Adrenal gland (tissue), 12 donors: ENCODE measurements around the gene MCRIP1. TPM values are rescaled to one million over a fixed set of nuclear protein-coding genes. Genes with fewer than 3 reads are reported as not detected.

Source experiments
- DNase-seq, 7 donors: peaks; one replicate each; pipeline ENCODE4 v3.0.0-alpha.2; 2019 to 2020
- H3K27ac ChIP-seq, 5 donors: fragments of 200-600 bp; sonication (generic) in 4 of 5; 1 replicate in 3 of 5; 2 replicates in 2 of 5; pipeline versions ENCODE4 v1.5.1 to v1.8.0; 2016 to 2020; ENCODE audit warnings: mild to moderate bottlenecking in 1 of 5
- H3K27me3 ChIP-seq: fragments of 200-600 bp; 2 replicates; pipeline ENCODE4 v1.8.0; 2021
- H3K36me3 ChIP-seq, 2 donors: fragments of 200-600 bp; replicated peaks in 1 of 2; 1 replicate in 1 of 2; 2 replicates in 1 of 2; pipeline versions ENCODE4 v1.5.1 to v1.8.0; 2018 to 2022
- H3K4me1 ChIP-seq, 2 donors: fragments of 200-600 bp; replicated peaks in 1 of 2; 1 replicate in 1 of 2; 2 replicates in 1 of 2; pipeline versions ENCODE4 v1.5.1 to v1.8.0; 2018 to 2021
- H3K4me3 ChIP-seq, 4 donors: fragments of 200-600 bp; sonication (generic) in 3 of 4; one replicate each; pipeline ENCODE4 v1.5.1; 2016 to 2018
- H3K9me3 ChIP-seq, 3 donors: fragments of 200-600 bp; sonication (generic) in 1 of 3; replicated peaks in 1 of 3; 1 replicate in 2 of 3; 2 replicates in 1 of 3; pipeline versions ENCODE4 v1.5.1 to v1.8.0; 2016 to 2021
- CTCF ChIP-seq, 6 experiments: fragments of 450-650 bp in 4 of 6; fragments of 200-600 bp in 2 of 6; sonication (generic) in 1 of 6; IDR thresholded peaks; 1 replicate in 5 of 6; 2 replicates in 1 of 6; pipeline versions ENCODE4 v1.5.1 to v1.8.0; 2016 to 2021; ENCODE audit warnings: antibody characterized with exemption in 6 of 6, mild to moderate bottlenecking in 2 of 6, moderate library complexity in 1 of 6
- POLR2A ChIP-seq, 2 donors: fragments of 450-650 bp; IDR thresholded peaks; one replicate each; pipeline ENCODE4 v1.6.1; 2017; ENCODE audit warnings: antibody characterized with exemption in 2 of 2, mild to moderate bottlenecking in 2 of 2, moderate library complexity in 1 of 2
- WGBS, 4 donors: extraction: QIAGEN DNeasy Blood & Tissue Kit in 2 of 4; methylation state at CpG; one replicate each; pipeline versions ENCODE4 v1.1.5 to v1.1.7; 2013 to 2017; 5-methylcytosine and 5-hydroxymethylcytosine counted together
- intact Hi-C, 2 donors: fragments of 100-400 bp; cut with DNase I; formaldehyde crosslinking; loops; one replicate each; pipeline versions ENCODE4 v1.14.1 to v1.15.0; 2022 to 2023
- polyA plus RNA-seq, 3 donors: library from polyadenylated mRNA; stranded (reverse); fragments of 200-250 nt in 2 of 3; fragments of 350-450 nt in 1 of 3; fragmentation: Illumina TruSeq in 1 of 3; extraction: RNeasy Lipid Tissue Mini Kit (QIAGEN cat#74804) in 1 of 3; gene quantifications; one replicate each; pipeline ENCODE4 v1.2.3, GENCODE V29; 2013 to 2014
- total RNA-seq, 9 donors: library from RNA; depleted of rRNA in 4 of 9; stranded (reverse); fragments of >200 nt in 4 of 9; fragments of 120-200 nt in 1 of 9; fragmentation: NEBNext Ultra II Directional in 1 of 9; extraction: Animal tissue kit (Norgen Biotek cat#: 25700) in 1 of 9; gene quantifications; one replicate each; pipeline versions ENCODE4 v1.1.0 to v1.2.4, GENCODE V29; 2013 to 2023
- donor health status: healthy with polysubstance abuse.
- donor health status: Bipolar disorder and iron deficiency.
- donor health status: DM: yes; HTN: yes; CAD: no.
- donor health status: DM: no; HTN: no; CAD: no.
- donor health status: DM: no; HTN: no; CAD: no.
- donor health status: DM: yes; HTN: yes; CAD: no.

Gene MCRIP1
- total and polyA plus RNA-seq, 12 donors, result 5.0 to 248 (median 82.6) TPM

DNA sequence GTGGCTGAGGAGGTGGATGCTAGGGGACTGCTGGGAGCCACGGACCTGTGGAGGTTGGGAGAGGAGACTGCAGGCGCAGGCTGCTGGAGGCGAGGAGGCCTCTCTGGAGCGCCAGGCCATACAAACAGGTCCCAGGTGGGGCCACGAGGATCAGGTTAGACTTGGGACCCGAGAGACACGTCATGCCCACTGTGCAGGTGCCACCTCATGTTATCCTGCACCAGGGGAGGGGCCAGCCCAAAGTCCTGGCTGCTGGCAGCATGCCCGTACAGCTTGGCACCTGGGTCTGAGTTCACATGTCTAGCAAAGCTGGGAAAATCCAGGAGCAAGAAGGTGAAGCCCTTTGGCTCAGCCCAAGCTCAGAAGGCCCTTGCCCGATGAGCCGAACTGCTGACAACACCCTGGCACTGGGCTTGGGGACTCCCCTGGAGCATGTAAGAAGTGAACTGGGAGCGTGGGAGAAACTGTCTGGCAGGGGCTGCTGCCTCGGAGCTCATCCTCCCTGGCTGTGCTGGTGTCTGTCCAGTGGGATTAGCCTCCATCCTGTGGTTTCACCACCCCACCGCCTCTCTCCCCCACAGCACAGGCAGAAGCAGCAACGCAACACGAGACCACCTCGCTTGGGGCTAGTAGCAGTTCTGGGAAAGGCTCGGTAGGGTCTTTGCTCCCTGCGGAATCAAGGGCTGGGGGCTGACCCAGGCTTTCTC, 32.8 kb upstream of the MCRIP1 start:
- TF ChIP-seq POLR2A (IDR thresholded peaks at IDR 0.05), result no peak
- no peak for TF ChIP-seq CTCF (IDR thresholded peaks at IDR 0.05)
- H3K9me3 ChIP-seq, result no peaks in the 10 kb centered on the region
- intact Hi-C loops, result no loop called here
- no peak overlapping the region for H3K4me3 ChIP-seq
- H3K27ac ChIP-seq, result peak overlapping the region in 2 of 5 donors; percentile 99 to 100
- peaks cover 28 to 50% of the 10 kb centered on the region in 2 donors for H3K4me1 ChIP-seq
- peaks cover 0 to 25% of the 10 kb centered on the region in 2 donors for H3K36me3 ChIP-seq
- DNase-seq, result peak in 2 of 7 donors; percentile 54 to 78
- WGBS, 4 donors, result 68 to 79% (median 77%) methylated on average over 9 to 18 of the region's 18 CpGs
- no peaks in the 10 kb centered on the region for H3K27me3 ChIP-seq

DNA sequence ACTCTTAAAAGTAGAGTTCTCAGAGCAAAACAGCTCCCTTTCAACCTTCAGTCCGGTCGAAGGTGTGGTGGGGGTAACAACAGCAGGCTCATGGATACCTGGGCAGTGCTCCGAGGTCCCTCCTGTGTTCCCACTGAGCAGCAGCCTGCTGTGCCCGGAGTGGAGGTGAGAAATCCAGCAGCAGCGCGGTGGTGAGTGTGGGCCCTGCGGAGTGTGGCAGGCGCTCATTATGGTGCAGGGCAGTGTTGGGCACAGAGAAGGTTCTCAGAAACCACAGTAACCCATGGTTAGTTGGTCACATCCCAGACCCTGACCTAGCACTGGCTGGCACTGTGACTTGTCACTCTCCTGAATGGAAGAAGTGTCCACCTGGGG, 32.3 kb upstream of the MCRIP1 start:
- H3K27ac ChIP-seq, result no peak overlapping the region
- WGBS, 4 donors, result 91 to 95% (median 92%) methylated on average over 7 to 8 of the region's 8 CpGs
- H3K9me3 ChIP-seq, result no peaks in the 10 kb centered on the region
- no peak overlapping the region for H3K4me3 ChIP-seq
- peak in 1 of 7 donors; percentile 29 for DNase-seq
- peaks cover 28 to 50% of the 10 kb centered on the region in 2 donors for H3K4me1 ChIP-seq
- peaks cover 0 to 25% of the 10 kb centered on the region in 2 donors for H3K36me3 ChIP-seq
- intact Hi-C loops, result no loop called here
- TF ChIP-seq CTCF (IDR thresholded peaks at IDR 0.05) (no peak), POLR2A (IDR thresholded peaks at IDR 0.05) (no peak)
- H3K27me3 ChIP-seq, result no peaks in the 10 kb centered on the region

GRCh38 chr17:81863833-81864768, 31.0 kb upstream of the MCRIP1 start:
- Histone ChIP-seq H3K4me3 (no peak overlapping the region), H3K9me3 (no peaks in the 10 kb centered on the region), H3K36me3 (peaks cover 0 to 16% of the 10 kb centered on the region in 2 donors), H3K27ac (peak overlapping the region in 2 of 5 donors; percentile 15 to 99), H3K4me1 (peaks cover 28 to 43% of the 10 kb centered on the region in 2 donors), H3K27me3 (no peaks in the 10 kb centered on the region)
- intact Hi-C loops, result no loop called here
- 74 to 78% (median 77%) methylated on average over 8 to 9 of the region's 9 CpGs for WGBS, 4 donors
- TF ChIP-seq CTCF (IDR thresholded peaks at IDR 0.05), result no peak
- no peak for TF ChIP-seq POLR2A (IDR thresholded peaks at IDR 0.05)
- DNase-seq, result peak in 1 of 7 donors; percentile 42

- H3K36me3 ChIP-seq, result peaks cover 0 to 15% of the 10 kb centered on the region in 2 donors
- no peaks in the 10 kb centered on the region for H3K27me3 ChIP-seq
- intact Hi-C loops, result no loop called here
- peaks cover 36 to 43% of the 10 kb centered on the region in 2 donors for H3K4me1 ChIP-seq
- DNase-seq, result no peak
- no peak for TF ChIP-seq CTCF (IDR thresholded peaks at IDR 0.05)
- no peak for TF ChIP-seq POLR2A (IDR thresholded peaks at IDR 0.05)
- H3K4me3 ChIP-seq, result no peak overlapping the region
- 72 to 83% (median 79%) methylated on average over 6 of the region's 6 CpGs for WGBS, 4 donors
- no peaks in the 10 kb centered on the region for H3K9me3 ChIP-seq
- peak overlapping the region in 2 of 5 donors; percentile 15 to 99 for H3K27ac ChIP-seq
Observed at GRCh38 chr17:81863123-81863675, 30.1 kb upstream of the MCRIP1 start.
